Mesendoderm (in vitro differentiated cells): ENCODE measurements around the gene TBC1D16.

Experiments
- DNase-seq: peaks from one replicate; pipeline ENCODE4 v3.0.0; 2013
- H2AK5ac ChIP-seq: 2 replicates; pipeline ENCODE4 v1.6.1; 2013; ENCODE audit warnings: low read length, inconsistent platforms
- H2BK120ac ChIP-seq: 2 replicates; pipeline ENCODE4 v1.6.1; 2013; ENCODE audit warnings: low read depth, mild to moderate bottlenecking, low read length, moderate library complexity, mixed read lengths
- H2BK15ac ChIP-seq: replicated peaks from 2 replicates; pipeline ENCODE4 v1.6.1; 2013; ENCODE audit warnings: low read depth, mild to moderate bottlenecking, moderate library complexity
- H2BK5ac ChIP-seq: 2 replicates; pipeline ENCODE4 v1.6.1; 2013; ENCODE audit warnings: low read length, inconsistent platforms
- H3K18ac ChIP-seq: 2 replicates; pipeline ENCODE4 v1.6.1; 2013; ENCODE audit warnings: mild to moderate bottlenecking, low read length, mixed read lengths
- H3K23ac ChIP-seq: one replicate; pipeline ENCODE4 v1.6.1; 2013; ENCODE audit warnings: low read length
- H3K27ac ChIP-seq: 2 replicates; pipeline ENCODE4 v1.5.1; 2013; ENCODE audit warnings: low read depth, mild to moderate bottlenecking, inconsistent platforms, low read length, moderate library complexity
- H3K27me3 ChIP-seq: 2 replicates; pipeline ENCODE4 v1.6.1; 2013; ENCODE audit warnings: low read length, control low read depth, mild to moderate bottlenecking, inconsistent platforms; ENCODE audit not compliant: insufficient read depth, poor library complexity
- H3K36me3 ChIP-seq: 2 replicates; pipeline ENCODE4 v1.6.1; 2013; ENCODE audit warnings: low read length, inconsistent platforms; ENCODE audit not compliant: control insufficient read depth, insufficient read depth
- H3K4ac ChIP-seq: one replicate; pipeline ENCODE4 v1.6.1; 2013; ENCODE audit warnings: low read depth, mild to moderate bottlenecking, low read length, moderate library complexity
- H3K4me1 ChIP-seq: 2 replicates; pipeline ENCODE4 v1.6.1; 2013; ENCODE audit warnings: low read depth, low read length, inconsistent platforms; ENCODE audit not compliant: control insufficient read depth
- H3K4me2 ChIP-seq: 2 replicates; pipeline ENCODE4 v1.6.1; 2013; ENCODE audit warnings: low read length
- H3K4me3 ChIP-seq: 2 replicates; pipeline ENCODE4 v1.5.1; 2013; ENCODE audit warnings: mild to moderate bottlenecking, low read length
- H3K56ac ChIP-seq: one replicate; pipeline ENCODE4 v1.6.1; 2013; ENCODE audit warnings: low read length
- H3K79me1 ChIP-seq: 2 replicates; pipeline ENCODE4 v1.6.1; 2013; ENCODE audit warnings: low read length, inconsistent platforms
- H3K79me2 ChIP-seq: 2 replicates; pipeline ENCODE4 v1.6.1; 2013; ENCODE audit warnings: mild to moderate bottlenecking, low read length; ENCODE audit not compliant: control insufficient read depth, insufficient read depth
- H3K9ac ChIP-seq: 2 replicates; pipeline ENCODE4 v1.6.1; 2013; ENCODE audit warnings: low read length, inconsistent platforms
- H4K5ac ChIP-seq: one replicate; pipeline ENCODE4 v1.6.1; 2013; ENCODE audit warnings: low read length
- H4K8ac ChIP-seq: one replicate; pipeline ENCODE4 v1.6.1; 2013; ENCODE audit warnings: low read depth, mild to moderate bottlenecking, control low read depth, low read length, moderate library complexity
- WGBS: extraction: QIAGEN DNeasy Blood & Tissue Kit; methylation state at CpG from one replicate; pipeline ENCODE4 v1.1.7; 2013; ENCODE audit warnings: low lambda C conversion rate, missing lambda C conversion rate; ENCODE audit not compliant: insufficient coverage; ENCODE audit errors: extremely low coverage; 5-methylcytosine and 5-hydroxymethylcytosine counted together

The TBC1D16 gene

GRCh38 chr17:79887451-79887991, 148.2 kb downstream of the TBC1D16 start:
- Histone ChIP-seq H3K56ac (no peak overlapping the region), H3K79me1 (no peaks in the 10 kb centered on the region), H3K27ac (no peak overlapping the region), H3K79me2 (no peaks in the 10 kb centered on the region), H2AK5ac (no peak overlapping the region), H3K36me3 (no peaks in the 10 kb centered on the region), H3K4me1 (no peaks in the 10 kb centered on the region), H2BK15ac (no peak overlapping the region), H4K5ac (no peak overlapping the region), H3K9ac (no peak overlapping the region), H3K4me3 (no peak overlapping the region), H4K8ac (no peak overlapping the region), H3K23ac (no peak overlapping the region), H3K27me3 (no peaks in the 10 kb centered on the region), H3K18ac (no peak overlapping the region), H3K4ac (no peak overlapping the region), H2BK5ac (no peak overlapping the region), H2BK120ac (no peak overlapping the region), H3K4me2 (no peak overlapping the region)
- peak; percentile 40 for DNase-seq
- no CpG with 5 or more reads among the region's 14 CpGs for WGBS

GRCh38 chr17:79883202-79883601, 152.5 kb downstream of the TBC1D16 start:
- no peaks in the 10 kb centered on the region for H3K27me3 ChIP-seq
- H3K23ac ChIP-seq = no peak overlapping the region
- H3K18ac ChIP-seq = no peak overlapping the region
- H2AK5ac ChIP-seq = no peak overlapping the region
- no peak overlapping the region for H4K8ac ChIP-seq
- no peak overlapping the region for H3K4ac ChIP-seq
- H4K5ac ChIP-seq = no peak overlapping the region
- H3K4me1 ChIP-seq = no peaks in the 10 kb centered on the region
- no peak overlapping the region for H3K56ac ChIP-seq
- H2BK5ac ChIP-seq = no peak overlapping the region
- H3K79me1 ChIP-seq = no peaks in the 10 kb centered on the region
- no CpG with 5 or more reads among the region's 7 CpGs for WGBS
- H3K79me2 ChIP-seq = no peaks in the 10 kb centered on the region
- no peak overlapping the region for H3K27ac ChIP-seq
- H3K36me3 ChIP-seq = no peaks in the 10 kb centered on the region
- H3K4me3 ChIP-seq = no peak overlapping the region
- H2BK15ac ChIP-seq = no peak overlapping the region
- H3K4me2 ChIP-seq = no peak overlapping the region
- DNase-seq = peak; percentile 20
- H2BK120ac ChIP-seq = no peak overlapping the region
- H3K9ac ChIP-seq = no peak overlapping the region
